Esophagus muscularis mucosa (tissue), 3 donors: ENCODE results near the gene NRXN2.

ENCODE experiments used
- CTCF ChIP-seq, 3 experiments: fragments of 200-600 bp in 2 of 3; fragments of 450-650 bp in 1 of 3; sonication (generic) in 2 of 3; IDR thresholded peaks; one replicate each; pipeline ENCODE4 v1.5.1; 2017 to 2019; ENCODE audit warnings: antibody characterized with exemption in 3 of 3, mild to moderate bottlenecking in 2 of 3, moderate library complexity in 1 of 3
- POLR2A ChIP-seq: fragments of 450-650 bp; IDR thresholded peaks from one replicate; pipeline ENCODE4 v1.6.1; 2017; ENCODE audit warnings: antibody characterized with exemption, moderate library complexity, mild to moderate bottlenecking, low read depth

GRCh38 chr11:64598797-64599697, 124.0 kb downstream of the NRXN2 start:
- TF ChIP-seq CTCF (IDR thresholded peaks at IDR 0.05): no peak
- no peak for TF ChIP-seq POLR2A
